Mesenteric fat pad (tissue), 1 donor: ENCODE measurements around the gene ATP5ME. TPM values are rescaled to one million over a fixed set of nuclear protein-coding genes. Genes with fewer than 3 reads are reported as not detected.
"Not testable (repeated sequence)": the region's sequence is repeated elsewhere in the genome, so short reads cannot be mapped to it uniquely, and the experiment has no call there.

ENCODE experiments used
- DNase-seq: peaks from one replicate; pipeline ENCODE4 v3.0.0-alpha.2; 2020; ENCODE audit warnings: low spot score
- total RNA-seq: library from RNA; stranded (reverse); fragmentation: NEBNext Ultra II Directional; extraction: Animal tissue kit (Norgen Biotek cat#: 25700); gene quantifications from one replicate; pipeline ENCODE4 v1.2.1, GENCODE V29; 2021
- donor health status: DM: yes; HTN: yes; CAD: no.

ATP5ME gene
- total RNA-seq, 1 donor from 2014 or later = 210 TPM

DNA sequence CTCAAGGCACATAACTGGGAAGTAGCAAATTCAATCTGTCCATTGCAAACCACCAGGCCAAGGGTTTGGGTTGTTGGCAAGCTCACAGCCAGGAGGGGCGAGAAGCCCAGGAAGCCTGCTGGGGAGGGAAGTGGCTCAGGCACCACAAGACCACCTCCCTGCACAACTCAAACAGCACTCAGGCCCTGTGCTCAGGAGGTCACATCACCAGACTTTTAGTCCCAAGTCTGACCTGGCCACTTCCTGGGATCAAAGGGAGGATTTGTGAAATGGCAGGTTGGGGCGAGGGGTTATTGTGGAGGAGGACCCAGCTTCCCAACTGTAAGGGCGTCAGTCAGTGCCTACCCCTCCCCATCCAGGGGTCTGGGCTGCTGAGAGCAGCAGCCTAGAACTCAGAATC, 2.3 kb downstream of the ATP5ME start:
- DNase-seq = no peak

DNA sequence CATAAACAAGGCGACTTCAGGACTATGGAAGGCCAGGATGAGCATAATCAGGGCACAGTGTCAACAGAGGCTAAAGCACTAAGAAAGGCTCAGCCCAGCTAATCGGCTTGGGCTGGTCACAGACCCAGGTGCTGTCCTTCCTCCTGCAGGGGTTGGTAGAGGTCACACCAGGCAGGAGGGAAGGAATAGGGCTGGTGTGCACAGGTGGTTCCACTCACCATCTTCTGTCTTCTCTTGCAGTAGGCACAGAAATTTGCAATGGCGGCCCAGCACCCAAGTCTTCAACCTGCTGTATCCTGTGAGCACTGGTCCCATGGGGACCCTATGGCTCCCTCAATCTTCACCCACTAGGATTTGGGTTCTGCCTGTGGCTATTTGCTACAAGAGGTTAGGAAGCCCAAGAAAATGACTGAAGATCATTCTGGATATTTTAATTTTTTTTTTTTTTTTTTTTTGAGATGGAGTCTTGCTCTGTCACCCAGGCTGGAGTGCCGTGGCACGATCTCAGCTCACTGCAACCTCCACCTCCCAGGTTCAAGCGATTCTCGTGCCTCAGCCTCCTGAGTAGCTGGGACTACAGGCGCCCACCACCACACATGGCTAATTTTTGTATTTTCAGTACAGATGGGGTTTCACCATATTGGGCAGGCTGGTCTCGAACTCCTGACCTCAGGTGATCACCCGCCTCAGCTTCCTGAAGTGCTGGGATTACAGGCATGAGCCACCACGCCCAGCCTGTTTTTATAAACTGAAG, 4.1 kb downstream of the ATP5ME start:
- DNase-seq = not testable (repeated sequence)

DNA sequence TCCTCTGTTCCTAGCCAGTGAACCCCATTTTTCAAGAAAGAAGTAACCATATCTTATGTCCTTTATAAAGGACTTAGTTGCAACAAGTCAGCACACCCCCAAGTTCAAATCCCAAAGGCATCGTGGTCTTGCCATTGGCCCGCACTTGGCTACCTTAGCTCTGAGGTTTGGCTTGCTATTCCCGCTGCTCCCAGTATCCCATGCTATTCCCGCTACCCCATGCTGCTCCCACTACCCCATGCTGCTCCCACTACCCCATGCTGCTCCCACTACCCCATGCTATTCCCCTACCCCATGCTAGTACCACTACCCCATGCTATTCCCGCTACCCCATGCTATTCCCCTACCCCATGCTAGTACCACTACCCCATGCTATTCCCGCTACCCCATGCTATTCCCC, 5.9 kb downstream of the ATP5ME start:
- DNase-seq = not testable (repeated sequence)

DNA sequence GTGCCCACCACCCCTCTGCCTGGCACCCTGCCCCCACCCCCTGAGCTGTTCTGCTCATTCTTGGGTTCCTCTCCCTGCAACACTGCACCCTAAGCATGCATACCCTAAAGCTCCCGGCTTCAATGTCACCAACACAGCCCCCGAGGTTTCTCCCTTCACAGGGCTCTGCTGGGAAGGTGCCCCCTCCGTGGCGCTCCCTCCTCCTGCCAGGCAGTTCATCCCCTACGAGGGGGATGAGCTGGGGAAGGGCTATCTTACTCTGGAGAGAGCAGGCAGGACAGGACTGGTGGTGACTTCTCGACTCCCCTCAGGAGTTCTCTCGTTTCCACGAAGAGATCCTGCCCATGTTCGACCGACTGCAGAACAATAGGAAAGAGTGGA, 6.5 kb downstream of the ATP5ME start:
- DNase-seq = no peak

GRCh38 chr4:666822-667544, 7.1 kb downstream of the ATP5ME start:
- DNase-seq = no peak

- no peak for DNase-seq
These were observed 7.7 kb downstream of the ATP5ME start for GRCh38 chr4:666436-666810.

DNA sequence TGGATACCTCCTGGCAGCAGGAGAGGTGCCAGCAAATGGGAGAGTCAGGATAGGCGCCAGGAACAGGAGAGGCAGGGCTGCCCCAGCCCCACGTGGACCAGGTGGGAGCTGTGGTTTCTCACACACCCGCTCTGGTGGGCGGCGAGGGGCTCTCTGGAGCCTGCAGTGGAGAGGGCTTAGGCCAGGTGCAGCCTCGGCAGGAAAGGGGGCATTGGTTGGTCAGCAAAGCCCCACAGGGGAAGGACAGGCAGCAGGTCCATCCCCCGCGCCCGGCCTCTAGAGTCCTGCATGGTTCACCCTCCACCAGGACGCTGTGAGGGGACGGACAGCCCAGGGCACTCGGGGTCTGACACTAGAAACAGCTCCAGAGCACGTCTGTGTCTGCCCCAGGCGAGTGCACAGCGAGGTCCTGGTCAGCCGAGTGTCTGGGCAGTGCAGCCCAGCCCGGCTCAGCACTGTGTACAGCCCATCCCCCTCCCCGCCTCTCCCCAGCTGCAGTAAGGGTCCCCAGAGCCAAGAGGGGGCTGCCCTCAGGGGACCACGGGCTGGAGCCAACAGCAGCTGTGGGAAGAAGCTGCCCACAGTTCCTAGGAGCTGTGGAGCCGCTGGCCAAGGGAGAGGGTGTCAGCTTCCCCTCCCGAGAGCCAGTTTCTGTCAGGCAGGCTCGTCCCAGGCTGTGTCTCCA, 8.2 kb downstream of the ATP5ME start:
- DNase-seq = no peak

DNA sequence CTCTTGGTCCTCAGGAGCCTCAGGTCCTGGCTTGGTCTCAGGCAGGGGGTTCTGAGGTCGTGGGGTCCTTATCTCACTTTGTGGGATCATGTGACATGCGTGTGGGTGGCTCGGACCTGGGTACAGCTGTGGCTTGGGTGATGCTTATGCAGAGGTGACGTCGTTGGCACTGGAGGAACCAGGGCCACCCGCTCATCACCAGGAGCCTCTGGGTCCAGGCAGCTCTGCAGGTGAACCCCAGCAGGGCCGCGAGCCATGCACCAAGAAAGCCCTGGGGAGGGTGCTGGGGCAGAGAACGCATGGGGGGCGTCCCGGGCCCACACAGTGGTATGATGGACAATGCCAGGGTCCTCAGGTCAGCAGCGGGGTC, 8.7 kb downstream of the ATP5ME start:
- no peak for DNase-seq

DNA sequence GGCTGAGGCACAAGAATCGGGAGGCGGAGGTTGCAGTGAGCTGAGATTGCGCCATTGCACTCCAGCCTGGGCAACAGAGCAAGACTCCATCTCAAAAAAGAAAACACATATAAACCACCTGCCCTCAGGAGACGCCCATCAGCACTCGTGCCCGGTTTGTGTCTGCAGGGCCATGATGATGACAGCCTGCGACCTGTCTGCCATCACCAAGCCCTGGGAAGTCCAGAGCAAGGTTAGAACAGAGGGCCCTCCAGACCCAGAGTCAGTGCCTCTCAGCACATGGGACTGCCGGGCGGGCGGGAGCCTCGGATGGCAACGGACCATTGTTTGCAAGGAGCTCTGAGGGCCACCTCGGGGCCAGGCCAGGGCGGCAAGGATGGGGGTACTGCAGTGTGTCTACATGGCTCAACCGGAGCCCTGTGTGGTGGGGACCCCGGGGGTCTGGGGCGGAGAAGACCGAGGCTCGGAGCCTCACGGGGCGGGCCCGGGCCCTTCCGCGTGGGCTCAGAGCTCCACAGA, 9.3 kb downstream of the ATP5ME start:
- DNase-seq = no peak

GRCh38 chr4:663438-664428, 10.3 kb downstream of the ATP5ME start:
- DNase-seq = no peak

GRCh38 chr4:663046-663437, 11.0 kb downstream of the ATP5ME start:
- DNase-seq = no peak

DNA sequence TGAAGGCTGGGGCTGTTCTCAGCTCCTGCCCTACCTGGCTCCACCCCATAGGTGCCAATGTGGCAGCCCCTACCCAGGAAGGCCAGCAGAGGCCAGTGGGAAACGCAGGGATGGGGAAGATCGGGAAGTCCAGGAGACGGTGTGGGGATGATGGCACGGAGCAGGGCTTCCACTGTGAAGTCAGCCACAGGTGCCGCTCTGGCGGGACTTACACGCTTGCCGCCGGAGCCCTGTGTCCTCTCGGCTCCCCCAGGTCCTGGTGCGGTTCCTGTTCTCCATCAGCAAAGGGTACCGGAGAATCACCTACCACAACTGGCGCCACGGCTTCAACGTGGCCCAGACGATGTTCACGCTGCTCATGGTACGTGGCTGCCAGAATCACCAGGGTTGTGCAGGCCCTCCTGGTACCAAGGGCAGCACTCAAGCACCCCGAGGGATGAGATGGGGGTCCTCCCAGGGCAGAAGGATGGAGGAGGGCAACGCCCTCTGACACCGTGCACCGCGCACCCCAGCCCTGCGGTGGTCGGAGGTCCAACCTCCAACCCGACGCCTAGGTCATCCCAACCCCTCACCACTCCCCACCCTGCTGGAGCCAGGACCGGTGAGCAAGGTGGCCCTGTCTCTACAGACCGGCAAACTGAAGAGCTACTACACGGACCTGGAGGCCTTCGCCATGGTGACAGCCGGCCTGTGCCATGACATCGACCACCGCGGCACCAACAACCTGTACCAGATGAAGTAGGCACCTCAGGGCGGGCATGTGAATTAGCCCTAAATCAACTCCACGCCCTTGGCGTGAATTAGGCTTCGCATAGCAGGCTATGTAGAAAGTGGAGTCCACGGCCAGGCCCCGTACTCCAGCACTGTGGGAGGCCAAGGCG, 12.0 kb downstream of the ATP5ME start:
- no peak for DNase-seq

DNA sequence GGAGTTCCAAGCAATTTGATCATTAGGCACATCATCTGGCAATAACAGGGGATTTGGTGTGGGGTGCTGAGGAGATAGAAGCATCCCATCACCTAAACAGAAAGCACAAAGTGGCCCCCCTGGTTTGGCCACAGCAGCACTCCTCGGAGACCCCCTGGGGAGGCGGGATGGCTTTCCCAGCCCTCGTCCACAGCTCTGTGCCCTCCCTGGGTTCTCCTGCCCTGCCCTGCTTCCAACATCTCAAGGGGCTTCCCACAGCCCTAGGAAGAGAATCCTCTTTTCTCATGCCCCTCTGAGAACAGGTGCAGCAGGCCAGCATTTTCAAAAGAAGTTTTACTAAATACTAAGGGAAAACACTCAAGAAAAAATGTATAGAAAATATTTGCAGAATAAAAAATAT, 12.8 kb downstream of the ATP5ME start:
- no peak for DNase-seq

- DNase-seq = no peak
These were observed 13.7 kb downstream of the ATP5ME start for GRCh38 chr4:660401-660800.

DNA sequence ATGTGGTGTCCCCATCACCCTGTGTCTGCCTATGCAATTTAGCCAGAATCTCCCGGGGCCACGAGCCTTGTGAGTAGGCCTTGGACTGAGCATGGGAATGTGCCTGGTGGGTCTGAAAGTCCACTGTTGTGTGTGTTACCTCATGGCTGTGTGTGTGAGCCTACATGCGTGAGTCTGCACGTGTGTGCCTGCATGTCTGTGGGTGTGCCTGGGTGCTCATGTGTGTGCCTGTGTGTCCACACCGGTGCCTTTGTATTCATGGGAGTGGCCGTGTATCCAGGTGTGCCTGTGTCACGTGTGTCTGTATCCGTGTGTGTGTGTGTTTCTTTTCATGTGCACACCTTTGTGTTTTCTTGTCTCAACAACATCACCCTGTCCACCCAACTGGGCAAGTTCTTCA, 14.2 kb downstream of the ATP5ME start:
- DNase-seq = no peak

DNA sequence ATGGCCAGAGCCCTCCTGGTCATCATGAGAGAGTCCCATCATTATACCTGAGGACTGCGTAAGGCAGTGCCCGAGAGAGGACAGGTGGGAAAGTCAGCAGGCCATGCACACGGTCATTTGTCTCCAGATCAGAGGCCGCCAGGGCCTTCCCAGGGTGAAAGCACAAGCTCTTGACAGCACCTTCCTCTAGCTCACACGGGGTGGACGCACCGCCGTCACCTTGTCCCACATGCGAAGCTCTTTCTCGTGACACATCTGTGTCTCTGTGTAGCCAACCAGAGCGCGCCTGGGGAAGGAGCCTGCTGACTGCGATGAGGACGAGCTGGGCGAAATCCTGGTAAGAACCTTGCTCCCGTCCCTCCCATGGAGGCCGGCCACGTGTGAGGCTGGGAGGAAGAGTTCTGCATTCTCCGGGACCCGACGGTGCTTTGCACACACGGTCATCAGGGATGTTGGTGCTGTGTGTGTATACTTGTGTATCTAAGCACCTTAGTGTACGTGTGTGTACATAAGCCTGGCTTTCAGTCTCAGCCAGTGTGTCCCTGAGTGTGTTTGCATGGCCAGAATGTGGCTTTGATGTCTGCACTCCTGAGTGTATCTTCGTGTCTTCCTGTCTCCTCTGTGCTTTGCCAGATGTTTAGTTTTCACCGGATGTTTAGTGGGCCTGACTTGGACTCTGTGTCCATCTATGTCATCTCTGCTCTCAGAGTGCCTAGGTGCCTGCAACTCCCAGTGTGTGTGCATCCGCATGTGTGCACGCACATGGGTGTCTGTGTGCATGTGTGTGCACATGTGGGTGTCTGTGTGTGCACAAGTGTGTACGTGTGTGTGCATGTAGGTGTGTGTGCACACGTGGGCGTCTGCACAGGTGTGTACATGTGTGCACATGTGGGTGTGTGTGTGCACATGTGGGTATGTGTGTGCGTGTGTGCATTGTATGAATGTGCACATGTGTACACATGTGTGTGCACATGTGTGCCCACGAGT, 15.1 kb downstream of the ATP5ME start:
- no peak for DNase-seq

- DNase-seq = no peak
These were observed 16.0 kb downstream of the ATP5ME start for GRCh38 chr4:657834-658667.

GRCh38 chr4:657338-657833, 16.7 kb downstream of the ATP5ME start:
- no peak for DNase-seq
